MM.1S (cell line): ENCODE data around the gene TBX5.

Source experiments
- DNase-seq: peaks from one replicate; pipeline ENCODE4 v3.0.0-alpha.2; 2015
- H2AFZ ChIP-seq: fragments of 300-600 bp; sonication (generic); 2 replicates; pipeline ENCODE4 v1.6.0; 2016; ENCODE audit warnings: antibody characterized with exemption, low read length
- H3F3A ChIP-seq: fragments of 300-600 bp; sonication (generic); 2 replicates; pipeline ENCODE4 v1.6.1; 2016; ENCODE audit warnings: mild to moderate bottlenecking, antibody characterized with exemption, low read length, moderate library complexity, mixed read lengths; ENCODE audit not compliant: insufficient read depth
- H3K27ac ChIP-seq: fragments of 300-600 bp; sonication (generic); 2 replicates; pipeline ENCODE4 v1.5.1; 2016; ENCODE audit warnings: mild to moderate bottlenecking, low read length
- H3K27me3 ChIP-seq: fragments of 300-600 bp; sonication (generic); replicated peaks from 2 replicates; pipeline ENCODE4 v1.6.0; 2016; ENCODE audit warnings: low read length; ENCODE audit not compliant: insufficient read depth
- H3K36me3 ChIP-seq: fragments of 300-600 bp; sonication (generic); replicated peaks from 2 replicates; pipeline ENCODE4 v1.6.1; 2016; ENCODE audit warnings: mild to moderate bottlenecking, low read length, mixed read lengths; ENCODE audit not compliant: insufficient read depth
- H3K4me1 ChIP-seq: fragments of 300-600 bp; sonication (generic); 2 replicates; pipeline ENCODE4 v1.6.1; 2016; ENCODE audit warnings: low read length, mixed read lengths
- H3K4me2 ChIP-seq: fragments of 300-600 bp; sonication (generic); 2 replicates; pipeline ENCODE4 v1.6.0; 2016; ENCODE audit warnings: low read depth, low read length
- H3K4me3 ChIP-seq: fragments of 300-600 bp; sonication (generic); 2 replicates; pipeline ENCODE4 v1.5.1; 2016; ENCODE audit warnings: low read length, mixed read lengths
- H3K79me2 ChIP-seq: fragments of 300-600 bp; sonication (generic); 2 replicates; pipeline ENCODE4 v1.6.1; 2016; ENCODE audit warnings: mixed run types, low read length, mixed read lengths
- H3K9ac ChIP-seq: fragments of 300-600 bp; sonication (generic); 2 replicates; pipeline ENCODE4 v1.6.1; 2016; ENCODE audit warnings: low read length, mixed read lengths
- H3K9me2 ChIP-seq: fragments of 300-600 bp; sonication (generic); replicated peaks from 2 replicates; pipeline ENCODE4 v1.6.1; 2016; ENCODE audit warnings: mild to moderate bottlenecking, low read length, mixed read lengths; ENCODE audit not compliant: insufficient read depth
- H3K9me3 ChIP-seq: fragments of 300-600 bp; sonication (generic); replicated peaks from 2 replicates; pipeline ENCODE4 v1.6.1; 2016; ENCODE audit warnings: mild to moderate bottlenecking, low read length, mixed read lengths; ENCODE audit not compliant: insufficient read depth
- H4K20me1 ChIP-seq: fragments of 300-600 bp; sonication (generic); 2 replicates; pipeline ENCODE4 v1.6.1; 2016; ENCODE audit warnings: mild to moderate bottlenecking, low read length, moderate library complexity, mixed read lengths; ENCODE audit not compliant: insufficient read depth
- EZH2 ChIP-seq: fragments of 300-600 bp; sonication (generic); optimal IDR thresholded peaks from 2 replicates; pipeline ENCODE3; 2017; ENCODE audit warnings: low read depth, mild to moderate bottlenecking, antibody characterized with exemption, low read length, mixed read lengths
- EZH2phosphoT487 ChIP-seq: fragments of 300-600 bp; sonication (generic); IDR thresholded peaks from 2 replicates; pipeline ENCODE4 v1.6.1; 2018; ENCODE audit warnings: antibody characterized with exemption, low read length
- TF ChIP-seq, protein P1 (sequence below): fragments of 300-600 bp; sonication (generic); IDR thresholded peaks from 2 replicates; pipeline ENCODE4 v1.5.1; 2016; ENCODE audit warnings: antibody characterized with exemption, low read length, mixed read lengths

Gene TBX5

DNA sequence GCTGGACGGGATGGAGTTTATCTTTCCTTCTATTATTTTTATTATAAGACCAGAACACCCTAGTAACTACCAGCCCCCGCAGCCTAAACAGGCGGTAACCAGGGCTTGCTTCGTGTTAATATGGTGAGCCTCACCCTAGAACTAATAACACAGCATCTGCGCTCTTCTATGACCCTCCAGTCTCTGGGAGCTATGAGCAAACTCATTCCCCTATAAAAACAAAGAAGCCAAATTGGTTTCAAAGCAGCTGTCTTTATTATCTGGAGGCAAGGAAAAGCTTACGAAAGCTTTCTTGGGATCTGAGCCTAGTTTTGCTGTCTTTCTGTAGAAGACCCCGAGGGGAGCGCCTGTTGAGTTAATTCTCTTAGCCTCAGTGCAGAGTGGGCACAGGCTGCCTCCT is 85.0 kb downstream of the TBX5 start:
- Histone ChIP-seq H3K27me3 (no peaks in the 10 kb centered on the region), H3F3A (no peaks in the 10 kb centered on the region), H3K4me2 (no peak overlapping the region), H4K20me1 (no peaks in the 10 kb centered on the region), H3K9me3 (no peaks in the 10 kb centered on the region), H3K9me2 (no peaks in the 10 kb centered on the region), H2AFZ (no peak overlapping the region), H3K4me3 (no peak overlapping the region), H3K36me3 (no peaks in the 10 kb centered on the region), H3K9ac (no peak overlapping the region), H3K79me2 (no peaks in the 10 kb centered on the region), H3K27ac (no peak overlapping the region), H3K4me1 (no peaks in the 10 kb centered on the region)
- no peak for DNase-seq
- no peak for TF ChIP-seq EZH2
- TF ChIP-seq, protein P1, sequence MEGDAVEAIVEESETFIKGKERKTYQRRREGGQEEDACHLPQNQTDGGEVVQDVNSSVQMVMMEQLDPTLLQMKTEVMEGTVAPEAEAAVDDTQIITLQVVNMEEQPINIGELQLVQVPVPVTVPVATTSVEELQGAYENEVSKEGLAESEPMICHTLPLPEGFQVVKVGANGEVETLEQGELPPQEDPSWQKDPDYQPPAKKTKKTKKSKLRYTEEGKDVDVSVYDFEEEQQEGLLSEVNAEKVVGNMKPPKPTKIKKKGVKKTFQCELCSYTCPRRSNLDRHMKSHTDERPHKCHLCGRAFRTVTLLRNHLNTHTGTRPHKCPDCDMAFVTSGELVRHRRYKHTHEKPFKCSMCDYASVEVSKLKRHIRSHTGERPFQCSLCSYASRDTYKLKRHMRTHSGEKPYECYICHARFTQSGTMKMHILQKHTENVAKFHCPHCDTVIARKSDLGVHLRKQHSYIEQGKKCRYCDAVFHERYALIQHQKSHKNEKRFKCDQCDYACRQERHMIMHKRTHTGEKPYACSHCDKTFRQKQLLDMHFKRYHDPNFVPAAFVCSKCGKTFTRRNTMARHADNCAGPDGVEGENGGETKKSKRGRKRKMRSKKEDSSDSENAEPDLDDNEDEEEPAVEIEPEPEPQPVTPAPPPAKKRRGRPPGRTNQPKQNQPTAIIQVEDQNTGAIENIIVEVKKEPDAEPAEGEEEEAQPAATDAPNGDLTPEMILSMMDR, result no peak
- TF ChIP-seq EZH2phosphoT487, result no peak

DNA sequence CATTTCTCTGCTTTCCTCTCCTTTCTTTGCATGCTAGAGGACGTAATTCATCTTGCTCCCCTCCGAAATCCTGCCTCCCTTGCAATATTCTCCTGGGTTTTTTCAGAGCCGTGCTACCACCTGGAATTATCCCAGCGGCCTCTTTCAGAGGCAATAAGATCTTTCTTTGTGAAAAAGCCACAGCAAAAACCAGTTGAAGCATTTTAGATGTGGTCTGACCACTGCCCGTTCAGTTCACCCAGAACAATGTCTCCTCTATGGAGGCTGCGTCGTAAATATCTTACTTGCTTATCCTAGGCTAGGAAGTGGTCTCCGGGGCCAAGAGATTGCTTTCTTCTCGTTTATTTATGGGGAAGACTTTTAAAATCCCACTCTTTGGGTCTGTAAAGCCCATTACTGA is 85.8 kb downstream of the TBX5 start:
- no peaks in the 10 kb centered on the region for H3F3A ChIP-seq
- no peaks in the 10 kb centered on the region for H3K4me1 ChIP-seq
- no peak overlapping the region for H3K4me2 ChIP-seq
- no peaks in the 10 kb centered on the region for H3K79me2 ChIP-seq
- H3K27ac ChIP-seq, result no peak overlapping the region
- H4K20me1 ChIP-seq, result no peaks in the 10 kb centered on the region
- no peaks in the 10 kb centered on the region for H3K27me3 ChIP-seq
- H2AFZ ChIP-seq, result no peak overlapping the region
- no peak for TF ChIP-seq EZH2
- TF ChIP-seq, protein P1, result no peak
- no peak for TF ChIP-seq EZH2phosphoT487
- H3K4me3 ChIP-seq, result no peak overlapping the region
- no peak overlapping the region for H3K9ac ChIP-seq
- H3K36me3 ChIP-seq, result no peaks in the 10 kb centered on the region
- H3K9me3 ChIP-seq, result no peaks in the 10 kb centered on the region
- H3K9me2 ChIP-seq, result no peaks in the 10 kb centered on the region
- no peak for DNase-seq

DNA sequence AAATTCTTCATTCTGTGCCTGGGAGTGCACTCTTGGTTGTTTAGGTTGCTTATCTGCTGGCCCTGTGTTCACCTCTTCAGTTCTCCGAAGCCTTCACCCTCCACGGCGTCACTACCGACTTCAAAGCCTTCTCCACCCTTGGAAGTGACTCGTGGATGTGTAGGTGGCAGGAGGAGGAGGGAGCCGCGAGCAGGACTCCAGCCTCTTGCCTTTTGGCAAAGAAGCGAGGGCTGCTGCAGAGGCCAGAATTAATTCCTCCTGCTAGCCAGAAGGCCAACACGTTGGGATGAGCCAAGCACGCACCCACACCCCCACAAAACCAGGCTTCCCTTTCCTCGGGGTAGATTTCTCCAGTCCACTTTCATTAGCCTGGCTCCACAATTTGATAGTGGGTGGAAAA is 86.5 kb downstream of the TBX5 start:
- Histone ChIP-seq H3K36me3 (no peaks in the 10 kb centered on the region), H3K9ac (no peak overlapping the region), H2AFZ (no peak overlapping the region), H3K4me3 (no peak overlapping the region), H3K9me3 (no peaks in the 10 kb centered on the region), H3K27ac (no peak overlapping the region), H3K4me1 (no peaks in the 10 kb centered on the region), H3F3A (no peaks in the 10 kb centered on the region), H3K27me3 (no peaks in the 10 kb centered on the region), H4K20me1 (no peaks in the 10 kb centered on the region), H3K79me2 (no peaks in the 10 kb centered on the region), H3K9me2 (no peaks in the 10 kb centered on the region), H3K4me2 (no peak overlapping the region)
- DNase-seq, result no peak
- no peak for TF ChIP-seq EZH2
- TF ChIP-seq EZH2phosphoT487, result no peak
- TF ChIP-seq, protein P1, result no peak
